Testis (tissue), 3 donors: ENCODE measurements around the gene MAPK11. TPM values are rescaled to one million over a fixed set of nuclear protein-coding genes. Genes with fewer than 3 reads are reported as not detected.

Experiments
- DNase-seq: peaks from one replicate; pipeline ENCODE4 v3.0.0-alpha.2; 2019
- H3K27ac ChIP-seq, 2 donors: fragments of 200-600 bp; sonication (generic); one replicate each; pipeline ENCODE4 v1.5.1; 2019
- H3K27me3 ChIP-seq: fragments of 200-600 bp; sonication (generic); one replicate; pipeline ENCODE4 v1.5.1; 2019
- H3K36me3 ChIP-seq: fragments of 200-600 bp; sonication (generic); one replicate; pipeline ENCODE4 v1.5.1; 2017; ENCODE audit warnings: low read depth; ENCODE audit errors: missing control alignments
- H3K4me1 ChIP-seq: fragments of 200-600 bp; sonication (generic); one replicate; pipeline ENCODE4 v1.5.1; 2019
- H3K4me3 ChIP-seq, 2 donors: fragments of 200-600 bp; sonication (generic); one replicate each; pipeline ENCODE4 v1.5.1; 2017 to 2019
- H3K9me3 ChIP-seq: fragments of 200-600 bp; sonication (generic); one replicate; pipeline ENCODE4 v1.5.1; 2017
- POLR2A ChIP-seq: fragments of 450-650 bp; IDR thresholded peaks from one replicate; pipeline ENCODE4 v1.6.1; 2017; ENCODE audit warnings: antibody characterized with exemption, mild to moderate bottlenecking, moderate library complexity
- WGBS, 2 donors: methylation state at CpG; one replicate each; pipeline ENCODE4 v1.1.5; 2018; 5-methylcytosine and 5-hydroxymethylcytosine counted together
- intact Hi-C: fragments of 100-400 bp; cut with DNase I; formaldehyde crosslinking; loops from one replicate; pipeline ENCODE4 v1.15.1; 2023; ENCODE audit warnings: low total_unique reads
- polyA plus RNA-seq: library from polyadenylated mRNA; stranded (reverse); fragments of 350-450 nt; fragmentation: Illumina TruSeq; extraction: RNeasy Lipid Tissue Mini Kit (QIAGEN cat#74804); gene quantifications from one replicate; pipeline ENCODE4 v1.2.3, GENCODE V29; 2014; ENCODE audit warnings: low read depth, low replicate concordance; ENCODE audit not compliant: insufficient read depth
- total RNA-seq, 2 donors: library from RNA; depleted of rRNA; stranded (reverse); fragments of >200 nt; gene quantifications; one replicate each; pipeline ENCODE4 v1.2.3, GENCODE V29; 2016
- TF ChIP-seq, protein P1 (sequence below), 3 experiments: fragments of 450-650 bp in 2 of 3; fragments of 200-600 bp in 1 of 3; sonication (generic) in 1 of 3; IDR thresholded peaks; one replicate each; pipeline ENCODE4 v1.5.1; 2016 to 2019; ENCODE audit warnings: antibody characterized with exemption in 3 of 3, mild to moderate bottlenecking in 2 of 3, moderate library complexity in 1 of 3

MAPK11 gene
- total and polyA plus RNA-seq, 3 donors from 2014 or later = 6.4 to 10.7 (median 8.3) TPM

DNA sequence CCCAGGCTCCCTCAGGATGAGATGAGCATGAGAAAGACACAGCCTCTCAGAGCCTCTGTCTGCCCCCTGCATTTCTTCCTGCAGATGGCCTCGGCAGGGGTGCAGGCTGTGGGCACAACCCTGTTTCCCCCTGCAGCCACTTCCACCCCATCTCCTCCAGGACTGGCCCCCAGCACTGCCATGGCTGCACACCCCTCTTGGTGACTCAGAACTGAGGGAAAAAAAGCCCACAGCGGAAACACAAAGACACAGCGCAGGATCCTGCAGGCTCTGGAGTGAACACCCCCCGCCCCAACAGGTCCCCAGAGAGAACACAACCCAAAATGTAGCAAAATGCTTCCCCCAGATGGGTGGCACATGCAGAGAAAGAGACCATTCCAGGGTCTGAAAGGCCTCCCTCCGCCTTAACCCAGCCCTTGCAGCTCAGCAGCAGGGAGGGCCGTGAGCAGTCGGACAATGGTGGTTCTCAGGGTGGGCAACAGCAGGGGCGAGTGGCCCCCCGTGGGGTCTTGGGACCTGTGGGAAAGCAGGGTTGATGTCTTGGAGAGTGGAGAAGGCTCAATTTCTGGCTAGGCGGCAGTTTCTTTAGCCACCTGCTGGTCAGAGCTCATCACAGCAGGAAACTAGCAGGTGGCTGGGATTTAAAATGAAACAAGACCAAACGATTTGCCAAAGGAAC is 33.3 kb downstream of the MAPK11 start:
- Histone ChIP-seq H3K4me3 (no peak overlapping the region), H3K9me3 (no peaks in the 10 kb centered on the region), H3K27ac (no peak overlapping the region), H3K27me3 (no peaks in the 10 kb centered on the region), H3K36me3 (no peaks in the 10 kb centered on the region), H3K4me1 (peaks cover 9% of the 10 kb centered on the region)
- no peak for DNase-seq
- TF ChIP-seq POLR2A = no peak
- TF ChIP-seq, protein P1, sequence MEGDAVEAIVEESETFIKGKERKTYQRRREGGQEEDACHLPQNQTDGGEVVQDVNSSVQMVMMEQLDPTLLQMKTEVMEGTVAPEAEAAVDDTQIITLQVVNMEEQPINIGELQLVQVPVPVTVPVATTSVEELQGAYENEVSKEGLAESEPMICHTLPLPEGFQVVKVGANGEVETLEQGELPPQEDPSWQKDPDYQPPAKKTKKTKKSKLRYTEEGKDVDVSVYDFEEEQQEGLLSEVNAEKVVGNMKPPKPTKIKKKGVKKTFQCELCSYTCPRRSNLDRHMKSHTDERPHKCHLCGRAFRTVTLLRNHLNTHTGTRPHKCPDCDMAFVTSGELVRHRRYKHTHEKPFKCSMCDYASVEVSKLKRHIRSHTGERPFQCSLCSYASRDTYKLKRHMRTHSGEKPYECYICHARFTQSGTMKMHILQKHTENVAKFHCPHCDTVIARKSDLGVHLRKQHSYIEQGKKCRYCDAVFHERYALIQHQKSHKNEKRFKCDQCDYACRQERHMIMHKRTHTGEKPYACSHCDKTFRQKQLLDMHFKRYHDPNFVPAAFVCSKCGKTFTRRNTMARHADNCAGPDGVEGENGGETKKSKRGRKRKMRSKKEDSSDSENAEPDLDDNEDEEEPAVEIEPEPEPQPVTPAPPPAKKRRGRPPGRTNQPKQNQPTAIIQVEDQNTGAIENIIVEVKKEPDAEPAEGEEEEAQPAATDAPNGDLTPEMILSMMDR (IDR thresholded peaks at IDR 0.05) = peak; percentile 19 to 34 (median 33)
- intact Hi-C loops = no loop called here
- WGBS, 2 donors = 77 to 81% methylated on average over 9 to 11 of the region's 11 CpGs

DNA sequence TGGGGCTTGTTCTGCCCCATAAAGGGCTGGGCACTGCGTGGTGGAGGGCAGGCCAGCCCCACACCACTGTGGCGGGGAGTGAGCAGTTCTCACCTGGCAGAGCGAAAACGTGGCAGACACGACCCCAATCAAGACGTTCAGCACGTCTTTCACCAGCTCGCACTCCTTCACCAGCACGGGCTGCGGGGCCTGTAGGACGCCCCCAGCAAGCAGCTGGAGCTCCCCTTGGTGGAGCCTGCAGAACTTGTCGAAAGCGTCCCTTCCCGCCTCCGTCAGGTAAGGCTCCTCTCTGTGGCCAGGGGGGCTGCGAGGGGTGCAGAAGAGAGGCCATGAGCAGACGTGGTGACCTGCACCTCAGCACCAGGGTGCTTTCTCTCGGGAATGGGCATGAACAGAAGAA is 37.0 kb downstream of the MAPK11 start:
- intact Hi-C loops = no loop called here
- Histone ChIP-seq H3K27ac (no peak overlapping the region), H3K9me3 (no peaks in the 10 kb centered on the region), H3K27me3 (no peaks in the 10 kb centered on the region), H3K4me3 (no peak overlapping the region), H3K4me1 (no peaks in the 10 kb centered on the region), H3K36me3 (no peaks in the 10 kb centered on the region)
- no peak for DNase-seq
- TF ChIP-seq POLR2A = no peak
- TF ChIP-seq, protein P1 (IDR thresholded peaks at IDR 0.05) = no peak
- WGBS, 2 donors = 88 to 91% methylated on average over 11 to 18 of the region's 18 CpGs

DNA sequence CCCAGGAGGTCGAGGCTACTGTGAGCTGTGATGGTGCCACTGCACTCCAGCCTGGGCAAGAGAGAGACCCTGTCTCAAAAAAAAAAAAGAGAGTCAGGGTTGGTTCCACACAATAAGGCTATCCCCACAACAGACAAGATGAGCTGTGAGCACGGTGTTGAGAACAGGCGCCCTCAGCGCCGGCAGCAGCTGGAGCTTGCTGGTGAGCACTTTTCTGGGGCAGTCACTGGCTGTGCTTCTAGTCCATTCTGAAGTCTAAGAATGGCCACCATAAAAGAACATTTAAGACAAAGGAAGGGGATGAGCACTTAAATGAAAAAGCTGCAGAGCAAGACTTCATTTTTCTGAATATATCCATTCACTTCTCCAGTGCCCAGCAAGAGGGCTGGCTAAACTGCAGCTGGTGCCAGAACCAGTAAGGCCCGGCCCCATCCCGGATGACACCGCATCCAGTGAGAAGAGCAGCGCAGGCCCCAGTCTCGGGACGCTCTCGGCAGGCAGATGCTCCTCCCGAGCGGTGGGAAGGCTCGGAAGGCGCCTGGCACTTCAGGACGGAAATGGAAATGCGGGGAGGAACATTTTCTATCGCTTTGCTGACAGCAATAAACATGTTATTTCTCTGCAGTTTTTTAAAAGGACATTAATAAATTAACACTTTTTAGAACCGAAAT is 37.6 kb downstream of the MAPK11 start:
- 88 to 90% methylated on average over 20 of the region's 20 CpGs for WGBS, 2 donors
- TF ChIP-seq POLR2A = no peak
- TF ChIP-seq, protein P1 (IDR thresholded peaks at IDR 0.05) = no peak
- Histone ChIP-seq H3K27ac (no peak overlapping the region), H3K4me1 (no peaks in the 10 kb centered on the region), H3K9me3 (no peaks in the 10 kb centered on the region), H3K4me3 (no peak overlapping the region), H3K36me3 (no peaks in the 10 kb centered on the region), H3K27me3 (no peaks in the 10 kb centered on the region)
- DNase-seq = no peak
- intact Hi-C loops = no loop called here

DNA sequence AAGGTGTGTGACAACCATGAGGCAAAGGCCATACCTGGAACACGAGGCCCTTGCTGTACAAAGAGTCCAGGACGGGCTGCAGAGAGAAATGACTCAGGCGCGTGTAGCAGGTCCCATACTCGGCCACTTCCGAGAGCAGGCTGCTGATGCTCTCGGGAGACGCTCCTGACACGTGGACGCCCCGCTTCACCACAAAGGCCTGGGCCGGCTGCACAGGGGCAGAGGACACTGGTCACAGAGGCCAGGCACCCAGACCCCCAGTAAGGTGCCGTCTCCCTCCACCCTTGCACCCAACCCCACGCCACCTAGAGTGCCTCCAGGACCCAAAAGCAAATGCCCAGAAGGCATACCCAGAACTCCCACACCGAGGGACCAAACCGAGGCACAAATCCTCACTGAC is 40.8 kb downstream of the MAPK11 start:
- no peak for DNase-seq
- Histone ChIP-seq H3K4me3 (no peak overlapping the region), H3K27ac (no peak overlapping the region), H3K36me3 (no peaks in the 10 kb centered on the region), H3K4me1 (no peaks in the 10 kb centered on the region), H3K9me3 (no peaks in the 10 kb centered on the region), H3K27me3 (no peaks in the 10 kb centered on the region)
- TF ChIP-seq POLR2A = no peak
- TF ChIP-seq, protein P1 (IDR thresholded peaks at IDR 0.05) = no peak
- 94 to 96% methylated on average over 7 to 16 of the region's 16 CpGs for WGBS, 2 donors
- intact Hi-C loops = no loop called here

DNA sequence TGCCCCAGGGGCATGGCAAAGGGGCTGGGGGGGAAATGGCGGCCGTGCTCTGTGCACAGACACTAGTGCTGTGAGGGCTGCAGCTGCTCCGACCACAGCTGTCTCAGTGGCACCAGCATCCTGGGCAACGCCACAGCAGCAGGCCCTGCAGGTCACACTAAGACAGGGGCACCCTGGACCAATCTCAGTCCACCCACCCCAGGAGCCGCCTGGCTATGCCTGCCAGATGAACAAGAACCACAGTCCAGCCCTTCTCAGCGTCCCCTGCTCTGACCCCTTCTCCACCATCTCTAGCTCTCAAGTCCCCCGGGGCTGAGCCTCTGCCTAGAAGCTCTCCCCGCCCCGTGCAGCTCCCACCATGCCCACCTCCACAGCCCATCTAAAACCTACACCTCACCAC is 41.8 kb downstream of the MAPK11 start:
- Histone ChIP-seq H3K4me3 (no peak overlapping the region), H3K9me3 (no peaks in the 10 kb centered on the region), H3K4me1 (no peaks in the 10 kb centered on the region), H3K27ac (no peak overlapping the region), H3K27me3 (no peaks in the 10 kb centered on the region), H3K36me3 (no peaks in the 10 kb centered on the region)
- intact Hi-C loops = no loop called here
- 92 to 94% methylated on average over 7 to 9 of the region's 9 CpGs for whole genome bisulfite sequencing, 2 donors
- no peak for DNase-seq
- TF ChIP-seq, protein P1 (IDR thresholded peaks at IDR 0.05) = no peak
- TF ChIP-seq POLR2A = no peak
